Heart left ventricle (tissue), 16 donors: ENCODE results near the gene MAPK13. TPM values are rescaled to one million over a fixed set of nuclear protein-coding genes. Genes with fewer than 3 reads are reported as not detected.

Experiments used
- ATAC-seq, 4 donors: fragments of 200-7000 bp; cut with Tn5 transposase; one replicate each; pipeline ENCODE4 v1.9.1; 2020 to 2022; ENCODE audit warnings: moderate library complexity in 4 of 4, mild to moderate bottlenecking in 3 of 4, moderate number of reproducible peaks in 1 of 4
- DNase-seq, 5 donors: peaks; one replicate each; pipeline ENCODE4 v3.0.0-alpha.2; 2020
- H3K27ac ChIP-seq, 12 donors: fragments of 200-600 bp; sonication (generic) in 4 of 12; one replicate each; pipeline versions ENCODE4 v1.5.0 to v1.8.0; 2016 to 2022; ENCODE audit warnings: mild to moderate bottlenecking in 2 of 12
- H3K27me3 ChIP-seq, 9 donors: fragments of 200-600 bp; sonication (generic) in 2 of 9; one replicate each; pipeline versions ENCODE4 v1.5.1 to v1.8.0; 2016 to 2022; ENCODE audit warnings: mild to moderate bottlenecking in 3 of 9
- H3K36me3 ChIP-seq, 9 donors: fragments of 200-600 bp; sonication (generic) in 2 of 9; one replicate each; pipeline versions ENCODE4 v1.5.0 to v1.8.0; 2018 to 2022; ENCODE audit warnings: mild to moderate bottlenecking in 2 of 9
- H3K4me1 ChIP-seq, 12 donors: fragments of 200-600 bp; sonication (generic) in 4 of 12; one replicate each; pipeline versions ENCODE4 v1.5.0 to v1.8.0; 2016 to 2022; ENCODE audit warnings: mild to moderate bottlenecking in 3 of 12
- H3K4me3 ChIP-seq, 12 donors: fragments of 200-600 bp; sonication (generic) in 4 of 12; one replicate each; pipeline versions ENCODE4 v1.5.0 to v1.8.0; 2017 to 2022; ENCODE audit warnings: mild to moderate bottlenecking in 9 of 12, moderate library complexity in 4 of 12
- H3K9me3 ChIP-seq, 12 donors: fragments of 200-600 bp; sonication (generic) in 4 of 12; one replicate each; pipeline versions ENCODE4 v1.5.0 to v1.8.0; 2016 to 2022; ENCODE audit warnings: mild to moderate bottlenecking in 1 of 12
- POLR2A ChIP-seq, 2 donors: fragments of 450-650 bp; IDR thresholded peaks; one replicate each; pipeline ENCODE4 v1.6.1; 2017; ENCODE audit warnings: antibody characterized with exemption in 2 of 2, mild to moderate bottlenecking in 2 of 2, moderate library complexity in 2 of 2
- WGBS, 4 donors: extraction: QIAGEN DNeasy Blood & Tissue Kit in 2 of 4; methylation state at CpG; one replicate each; pipeline versions ENCODE4 v1.1.5 to v1.1.7; 2013 to 2018; 5-methylcytosine and 5-hydroxymethylcytosine counted together
- intact Hi-C, 10 donors: fragments of 100-400 bp; cut with DNase I; formaldehyde crosslinking; loops; one replicate each; pipeline versions ENCODE4 v1.11.1 to v1.14.2; 2022
- polyA plus RNA-seq, 2 donors: library from polyadenylated mRNA; stranded (reverse); fragments of 200-250 nt; gene quantifications; one replicate each; pipeline ENCODE4 v1.2.3, GENCODE V29; 2013
- total RNA-seq, 9 donors: library from RNA; depleted of rRNA in 2 of 9; stranded (reverse); fragments of >200 nt in 2 of 9; fragmentation: NEBNext Ultra II Directional in 3 of 9; extraction: Animal tissue kit (Norgen Biotek cat#: 25700) in 3 of 9; gene quantifications; one replicate each; pipeline versions ENCODE4 v1.1.0 to v1.2.4, GENCODE V29; 2016 to 2023
- TF ChIP-seq, protein P1 (sequence below), 12 donors: fragments of 200-600 bp; sonication (generic) in 4 of 12; IDR thresholded peaks; one replicate each; pipeline versions ENCODE4 v1.5.0 to v1.8.0; 2018 to 2022; ENCODE audit warnings: antibody characterized with exemption in 12 of 12, mild to moderate bottlenecking in 5 of 12
- donor health status: ischemic (EF 13 %, LVEDD 7.1; RV severe dilation, severe dysfunction).
- donor health status: healthy with polysubstance abuse.
- donor health status: DM: no; HTN: yes; CAD: no.
- donor health status: DM: no; HTN: no; CAD: no.
- donor health status: ischemic (EF 25% LVEDD 6.9; RV normal size, moderate dysfunction).
- donor health status: ischemic (EF 25% LVEDD 5.7; RV mildly dilated, moderate dysfunction).
- donor health status: healthy.
- donor health status: DM: yes; HTN: yes; CAD: no.
- donor health status: ischemic (EF 35%, LVEDD 5.7; RV mildly dilated, moderate dysfunction).
- donor health status: nonischemic (EF 11% LVEDD 7.7; RV severe dilation, severe dysfunction).
- donor health status: DM: yes; HTN: yes; CAD: no.
- donor health status: PGD.
- donor health status: ischemic (EF 29% LVEDD 5.4; RV normal size, mild dysfunction).
- donor health status: nonischemic (EF 23%, LVEDD 6.1; RV moderate dilation, normal function).

The MAPK13 gene
- total and polyA plus RNA-seq, 11 donors: 0.24 to 16.8 (median 0.56) TPM

DNA sequence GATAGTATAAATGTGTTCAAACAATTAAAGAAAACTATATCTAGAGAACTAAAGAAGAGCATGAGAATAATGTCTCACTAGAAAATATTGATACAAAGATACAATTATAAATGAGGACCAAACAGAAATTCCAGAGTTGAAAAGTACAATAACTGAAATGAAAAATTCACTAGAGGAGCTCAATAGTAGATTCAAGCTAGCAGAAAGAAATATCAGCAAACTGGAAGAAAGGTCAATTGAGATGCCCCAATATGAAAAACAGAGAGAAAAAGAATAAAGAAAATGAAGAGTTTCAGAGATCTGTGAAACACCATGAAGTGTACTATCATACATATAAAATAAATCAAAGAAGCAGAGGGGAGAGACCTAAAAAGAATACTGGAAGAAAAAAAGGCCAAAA is 48.2 kb downstream of the MAPK13 start:
- H3K9me3 ChIP-seq: peaks cover 0 to 40% (median 14%) of the 10 kb centered on the region in 12 donors
- DNase-seq (no peak), ATAC-seq (no peak)
- no peak overlapping the region for H3K4me3 ChIP-seq
- TF ChIP-seq, protein P1, sequence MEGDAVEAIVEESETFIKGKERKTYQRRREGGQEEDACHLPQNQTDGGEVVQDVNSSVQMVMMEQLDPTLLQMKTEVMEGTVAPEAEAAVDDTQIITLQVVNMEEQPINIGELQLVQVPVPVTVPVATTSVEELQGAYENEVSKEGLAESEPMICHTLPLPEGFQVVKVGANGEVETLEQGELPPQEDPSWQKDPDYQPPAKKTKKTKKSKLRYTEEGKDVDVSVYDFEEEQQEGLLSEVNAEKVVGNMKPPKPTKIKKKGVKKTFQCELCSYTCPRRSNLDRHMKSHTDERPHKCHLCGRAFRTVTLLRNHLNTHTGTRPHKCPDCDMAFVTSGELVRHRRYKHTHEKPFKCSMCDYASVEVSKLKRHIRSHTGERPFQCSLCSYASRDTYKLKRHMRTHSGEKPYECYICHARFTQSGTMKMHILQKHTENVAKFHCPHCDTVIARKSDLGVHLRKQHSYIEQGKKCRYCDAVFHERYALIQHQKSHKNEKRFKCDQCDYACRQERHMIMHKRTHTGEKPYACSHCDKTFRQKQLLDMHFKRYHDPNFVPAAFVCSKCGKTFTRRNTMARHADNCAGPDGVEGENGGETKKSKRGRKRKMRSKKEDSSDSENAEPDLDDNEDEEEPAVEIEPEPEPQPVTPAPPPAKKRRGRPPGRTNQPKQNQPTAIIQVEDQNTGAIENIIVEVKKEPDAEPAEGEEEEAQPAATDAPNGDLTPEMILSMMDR (IDR thresholded peaks at IDR 0.05): no peak
- TF ChIP-seq POLR2A (IDR thresholded peaks at IDR 0.05): no peak
- intact Hi-C loops: no loop called here
- no peaks in the 10 kb centered on the region for H3K4me1 ChIP-seq
- no peak overlapping the region for H3K27ac ChIP-seq
- no peaks in the 10 kb centered on the region for H3K27me3 ChIP-seq
- peaks cover 0 to 3% (median 0%) of the 10 kb centered on the region in 9 donors for H3K36me3 ChIP-seq

GRCh38 chr6:36180126-36180525 is 49.8 kb downstream of the MAPK13 start:
- intact Hi-C loops: no loop called here
- peaks cover 0 to 3% (median 0%) of the 10 kb centered on the region in 9 donors for H3K36me3 ChIP-seq
- no peak for TF ChIP-seq POLR2A (IDR thresholded peaks at IDR 0.05)
- TF ChIP-seq, protein P1 (IDR thresholded peaks at IDR 0.05): no peak
- no peak for DNase-seq
- no peaks in the 10 kb centered on the region for H3K27me3 ChIP-seq
- ATAC-seq: no peak
- no peak overlapping the region for H3K27ac ChIP-seq
- H3K4me3 ChIP-seq: no peak overlapping the region
- 93 to 100% (median 97%) methylated on average over 1 of the region's 1 CpG for WGBS, 4 donors
- H3K4me1 ChIP-seq: no peaks in the 10 kb centered on the region
- H3K9me3 ChIP-seq: peaks cover 0 to 41% (median 14%) of the 10 kb centered on the region in 12 donors

DNA sequence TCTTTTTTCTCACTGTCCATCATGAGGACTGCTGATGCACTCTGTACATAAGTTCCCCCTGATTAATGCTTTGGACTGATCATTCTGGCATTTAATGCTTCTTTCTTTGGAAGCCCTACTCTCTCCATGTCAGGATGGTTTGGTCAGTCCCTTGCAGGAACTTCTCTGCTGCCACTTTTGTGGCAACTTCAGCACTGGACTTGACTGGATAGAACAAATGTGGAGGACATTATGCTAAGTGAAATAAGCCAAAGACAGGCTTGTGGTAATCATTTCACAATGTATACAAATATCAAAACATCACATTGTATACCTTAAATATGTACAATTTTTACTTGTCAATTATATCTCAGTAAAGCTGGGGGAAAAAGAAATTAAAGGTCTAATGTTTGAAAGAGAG is 54.0 kb downstream of the MAPK13 start:
- Histone ChIP-seq H3K4me1 (no peaks in the 10 kb centered on the region), H3K9me3 (peaks cover 0 to 19% (median 6%) of the 10 kb centered on the region in 12 donors), H3K4me3 (no peak overlapping the region), H3K36me3 (no peaks in the 10 kb centered on the region), H3K27ac (no peak overlapping the region), H3K27me3 (no peaks in the 10 kb centered on the region)
- intact Hi-C loops: no loop called here
- DNase-seq (no peak), ATAC-seq (no peak)
- TF ChIP-seq, protein P1 (IDR thresholded peaks at IDR 0.05): no peak
- TF ChIP-seq POLR2A (IDR thresholded peaks at IDR 0.05): no peak

GRCh38 chr6:36186199-36186598 is 55.9 kb downstream of the MAPK13 start:
- WGBS, 4 donors: 91 to 100% (median 92%) methylated on average over 2 of the region's 2 CpGs
- ATAC-seq (no peak), DNase-seq (no peak)
- Histone ChIP-seq H3K4me3 (no peak overlapping the region), H3K27me3 (no peaks in the 10 kb centered on the region), H3K9me3 (peaks cover 0 to 17% (median 0%) of the 10 kb centered on the region in 12 donors), H3K4me1 (no peaks in the 10 kb centered on the region), H3K36me3 (no peaks in the 10 kb centered on the region), H3K27ac (no peak overlapping the region)
- intact Hi-C loops: no loop called here
- TF ChIP-seq, protein P1 (IDR thresholded peaks at IDR 0.05): no peak
- no peak for TF ChIP-seq POLR2A (IDR thresholded peaks at IDR 0.05)
